NAMALWA (cell line): ENCODE data around the gene PHETA1.

Source experiments
- DNase-seq: peaks from one replicate; pipeline ENCODE4 v3.0.0-alpha.2; 2015; ENCODE audit warnings: low spot score

PHETA1 gene

GRCh38 chr12:111320258-111321050, 48.4 kb downstream of the PHETA1 start:
- no peak for DNase-seq

- no peak for DNase-seq
Observed at GRCh38 chr12:111319600-111320257, 49.2 kb downstream of the PHETA1 start.

DNA sequence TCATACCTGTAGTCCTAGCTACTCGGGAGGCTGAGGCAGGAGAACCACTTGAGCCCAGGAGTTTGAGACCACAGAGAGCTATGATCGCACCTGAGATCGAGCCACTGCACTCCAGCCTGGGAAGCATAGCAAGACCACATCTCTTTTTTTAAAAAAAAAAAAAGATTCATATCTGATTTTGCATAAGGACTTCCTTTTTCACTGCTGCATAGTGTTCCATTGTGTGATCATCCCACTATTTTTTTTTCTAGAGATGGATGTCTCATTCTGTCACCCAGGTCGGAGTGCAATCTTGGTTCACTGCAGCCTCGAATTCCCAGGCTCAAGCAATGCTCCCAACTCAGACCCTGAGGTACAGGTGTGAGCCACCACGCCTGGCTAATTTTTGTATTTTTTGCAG, 50.4 kb downstream of the PHETA1 start:
- no peak for DNase-seq

- DNase-seq, result no peak
Observed at GRCh38 chr12:111316671-111317070, 52.2 kb downstream of the PHETA1 start.

- no peak for DNase-seq
Observed at GRCh38 chr12:111314953-111315539, 53.8 kb downstream of the PHETA1 start.

GRCh38 chr12:111313833-111314259, 55.0 kb downstream of the PHETA1 start:
- DNase-seq, result peak; percentile 81

GRCh38 chr12:111312708-111313107, 56.2 kb downstream of the PHETA1 start:
- DNase-seq, result no peak

DNA sequence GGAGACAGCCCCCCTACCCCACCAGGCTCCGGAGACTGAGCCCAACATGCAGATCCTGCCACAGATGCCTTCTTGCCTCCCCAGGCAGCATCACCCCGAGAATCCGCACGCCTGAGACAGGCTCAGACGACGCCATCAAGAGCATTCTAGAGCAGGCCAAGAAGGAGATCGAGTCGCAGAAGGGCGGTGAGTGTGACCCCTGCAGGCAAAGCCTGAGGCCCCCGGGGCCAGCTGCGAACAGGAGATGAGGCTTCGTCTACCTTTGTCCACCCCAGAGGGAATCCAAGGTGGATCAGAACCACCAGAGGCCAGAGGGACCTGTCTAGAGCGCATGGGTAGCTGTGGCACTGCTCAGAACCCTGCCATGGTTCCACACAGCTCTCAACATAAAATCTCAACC, 56.9 kb downstream of the PHETA1 start:
- DNase-seq, result no peak

DNA sequence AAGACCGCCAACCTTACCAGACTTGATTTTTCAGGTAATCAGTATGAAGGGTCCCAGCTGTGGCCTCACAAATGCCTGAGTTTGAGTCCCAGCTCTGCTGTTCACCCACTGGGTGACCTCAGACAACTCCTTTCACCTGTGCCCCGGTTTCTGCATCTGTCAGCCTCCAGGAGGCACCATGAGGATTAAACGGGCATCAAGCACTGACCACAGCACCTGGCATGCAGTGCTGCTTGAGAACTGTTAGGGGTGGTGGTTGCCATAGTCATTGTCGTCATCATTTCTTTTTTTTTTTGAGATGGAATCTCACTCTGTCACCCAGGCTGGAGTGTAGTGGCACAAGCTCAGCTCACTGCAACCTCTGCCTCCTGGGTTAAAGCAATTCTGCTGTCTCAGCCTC, 57.9 kb downstream of the PHETA1 start:
- peak; percentile 61 for DNase-seq
